ENCODE results near the gene PDCD2L.
A peak's percentile ranks its signal among the peaks of the same experiment; 100 is the strongest.
"Not testable (repeated sequence)": the region's sequence is repeated elsewhere in the genome, so short reads cannot be mapped to it uniquely, and the experiment has no call there.

Gene PDCD2L

DNA sequence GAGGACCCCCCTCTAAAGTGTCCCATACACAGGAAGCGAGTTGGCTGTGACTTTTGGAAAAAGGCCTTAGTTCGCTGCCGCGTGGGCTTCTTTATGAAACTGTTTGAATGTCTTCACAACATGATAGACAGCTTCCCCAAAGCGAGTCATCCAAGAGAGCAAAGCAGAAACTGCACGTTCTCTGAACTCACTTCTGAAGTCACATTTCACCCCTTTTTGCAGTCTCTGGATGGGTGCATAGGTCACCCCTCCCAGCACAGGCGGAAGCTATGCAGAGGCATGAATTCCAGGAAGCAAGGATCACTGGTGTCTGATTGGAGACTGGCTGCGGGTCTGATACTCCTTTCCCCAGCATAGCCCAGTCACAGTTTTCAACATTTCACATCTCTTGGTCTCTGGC lies 28.6 kb upstream of the PDCD2L start:
- DNase-seq: peak; percentile 14

DNA sequence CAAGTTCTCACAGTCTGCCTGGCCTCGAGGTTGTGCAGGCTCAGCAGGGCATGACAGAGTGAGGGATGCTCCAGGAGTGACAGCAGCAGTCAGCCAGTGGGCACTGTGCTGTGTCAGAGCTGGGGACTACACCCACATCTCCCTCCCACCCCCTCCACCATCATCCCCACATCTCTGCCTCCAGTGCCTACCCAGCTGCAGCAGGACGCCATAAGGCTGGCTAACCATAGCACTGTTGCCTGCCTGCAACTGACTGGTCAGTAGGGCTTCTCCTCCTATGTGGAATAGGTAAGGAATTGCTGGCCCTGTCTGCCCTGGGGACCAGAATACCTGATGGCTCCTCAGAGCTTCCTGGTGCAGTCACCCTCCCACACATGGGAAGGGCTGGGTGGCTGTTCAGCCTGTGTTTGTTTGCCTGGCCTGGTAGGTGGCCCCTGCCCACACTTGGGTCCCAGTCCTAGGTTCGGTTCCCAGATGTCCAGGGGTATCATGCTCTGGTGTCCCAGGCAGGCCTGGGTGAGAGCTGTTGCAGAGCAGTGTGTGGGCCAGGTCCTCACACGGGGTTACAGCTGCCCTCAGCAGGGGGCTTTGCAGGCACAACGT lies 23.5 kb upstream of the PDCD2L start:
- no peak for DNase-seq

DNA sequence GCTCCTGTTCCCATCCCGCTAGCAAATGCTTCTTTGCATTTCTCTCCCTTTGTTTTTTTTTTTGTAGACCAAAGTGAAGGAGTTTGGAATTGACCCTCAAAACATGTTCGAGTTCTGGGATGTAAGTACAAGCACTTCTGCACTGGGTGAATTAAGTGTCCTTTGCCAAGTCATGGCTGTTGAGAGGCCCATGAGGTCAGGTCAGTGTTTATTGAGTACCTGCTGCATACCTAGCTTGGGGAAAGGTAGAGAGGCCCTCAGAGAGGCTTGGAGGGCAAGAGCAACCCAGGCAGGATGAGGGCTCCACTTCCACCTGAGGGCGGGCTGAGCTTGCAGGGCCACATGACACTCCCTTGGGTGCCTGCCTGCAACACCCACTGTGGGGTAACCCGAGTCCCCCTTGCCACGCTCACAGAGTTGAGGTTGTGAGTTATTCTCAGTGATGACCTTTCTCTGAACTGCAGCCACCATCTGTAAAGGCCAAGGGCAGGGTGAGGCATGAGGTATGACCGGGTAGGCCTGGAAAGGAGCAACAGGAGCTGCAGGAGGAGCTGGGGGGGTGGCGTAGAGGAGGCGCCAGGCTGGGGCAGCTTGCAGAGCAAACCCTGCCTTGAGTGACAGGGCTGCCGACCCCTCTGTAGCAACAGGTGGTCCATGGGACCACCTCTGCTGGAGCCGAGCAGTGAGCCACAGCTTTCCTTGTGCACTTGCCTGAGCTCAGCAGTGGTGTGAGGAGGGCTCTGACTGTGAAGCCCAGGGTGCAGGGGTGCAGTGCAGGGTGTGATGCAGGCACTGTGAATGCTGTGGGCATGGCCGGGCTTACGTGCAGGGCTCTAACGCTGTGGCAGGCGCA lies 22.6 kb upstream of the PDCD2L start:
- no peak for DNase-seq

DNA sequence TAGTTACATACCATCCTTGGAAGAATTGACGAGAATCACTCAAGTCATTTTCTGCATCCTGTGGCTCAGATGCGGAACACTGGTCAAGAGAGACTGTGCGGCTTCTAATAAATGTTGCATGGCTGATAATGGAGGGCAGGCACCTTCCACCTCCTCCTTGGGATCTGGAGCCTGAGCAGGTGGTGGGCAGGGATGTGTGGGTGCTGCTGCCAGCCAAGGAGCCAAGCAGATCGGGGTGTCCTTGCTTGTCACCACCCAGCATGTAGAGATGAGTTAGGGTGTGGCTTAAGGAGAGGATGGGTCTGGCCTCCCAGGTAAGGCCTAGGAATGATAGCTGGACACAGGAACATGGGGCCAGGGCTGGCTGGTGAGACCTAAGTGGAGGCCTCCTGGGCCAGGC lies 21.7 kb upstream of the PDCD2L start:
- no peak for DNase-seq

DNA sequence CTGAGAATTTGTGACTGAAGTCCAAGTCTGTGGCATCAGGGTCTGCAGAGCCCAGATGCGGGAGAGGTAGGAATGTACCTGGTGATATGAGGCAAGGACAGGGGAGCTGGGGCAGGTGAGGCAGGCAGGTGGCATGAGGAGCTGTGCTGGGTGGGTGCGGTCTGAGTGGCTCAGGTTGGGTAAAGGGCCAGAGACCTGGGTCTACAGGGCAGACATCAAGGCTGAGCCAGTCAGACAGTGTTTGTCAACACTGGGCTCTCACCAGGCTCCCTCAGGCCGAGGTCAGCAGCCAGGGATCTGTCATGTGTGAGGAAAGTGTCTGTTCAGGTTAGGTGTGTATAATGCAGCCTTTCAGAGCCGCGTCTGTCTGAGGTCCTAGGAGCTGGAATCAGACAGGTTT lies 20.6 kb upstream of the PDCD2L start:
- DNase-seq: no peak

DNA sequence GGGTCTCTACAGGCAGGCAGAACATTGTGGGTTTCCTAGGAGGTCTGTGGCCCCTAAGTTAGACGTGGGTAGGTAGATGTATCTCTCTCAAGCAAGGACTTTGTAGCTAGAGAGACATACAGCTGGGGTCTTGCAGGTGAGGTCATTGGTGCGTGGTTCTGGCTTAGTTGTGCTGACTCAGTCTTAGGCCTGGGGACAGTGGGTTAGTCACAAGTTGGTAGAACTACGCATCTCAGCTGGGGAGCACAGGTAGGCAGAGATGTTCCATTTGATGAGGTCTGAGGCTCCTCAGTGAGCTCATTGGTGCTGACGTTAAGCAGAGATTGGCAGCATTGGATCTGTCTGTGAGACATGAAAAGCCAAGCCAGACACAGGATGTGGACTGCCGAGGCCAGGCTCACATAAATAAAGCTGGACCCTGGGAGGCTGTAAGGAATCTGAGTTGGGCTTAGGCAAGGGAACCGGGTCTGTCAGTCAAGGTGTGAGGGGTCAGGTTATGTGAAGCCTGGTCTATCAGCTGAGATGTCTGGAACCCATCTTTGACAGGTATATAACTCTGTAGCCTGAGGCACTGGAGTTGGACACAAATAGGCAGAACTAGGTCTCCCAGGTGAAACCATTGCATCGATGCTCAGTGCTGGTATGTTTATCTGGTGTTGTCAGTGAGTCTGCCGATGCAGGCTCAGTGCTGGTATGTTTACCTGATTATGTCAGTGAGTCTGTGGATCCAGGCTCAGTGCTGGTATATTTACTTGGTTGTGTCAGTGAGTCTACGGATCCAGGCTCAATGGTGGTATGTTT lies 17.4 kb upstream of the PDCD2L start:
- DNase-seq: no peak

DNA sequence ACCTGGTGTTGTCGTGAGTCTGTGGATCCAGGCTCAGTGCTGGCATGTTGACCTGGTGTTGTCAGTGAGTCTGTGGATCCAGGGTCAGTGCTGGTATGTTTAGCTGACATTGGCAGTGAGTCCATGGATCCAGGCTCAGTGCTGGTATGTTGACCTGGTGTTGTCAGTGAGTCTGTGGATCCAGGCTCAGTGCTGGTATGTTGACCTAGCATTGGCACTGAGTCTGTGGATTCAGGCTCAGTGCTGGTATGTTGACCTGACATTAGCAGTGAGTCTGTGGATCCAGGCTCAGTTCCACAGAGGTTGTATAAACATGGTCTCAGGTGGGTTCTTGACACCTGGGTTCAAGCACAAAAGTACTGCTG lies 16.8 kb upstream of the PDCD2L start:
- no peak for DNase-seq

DNA sequence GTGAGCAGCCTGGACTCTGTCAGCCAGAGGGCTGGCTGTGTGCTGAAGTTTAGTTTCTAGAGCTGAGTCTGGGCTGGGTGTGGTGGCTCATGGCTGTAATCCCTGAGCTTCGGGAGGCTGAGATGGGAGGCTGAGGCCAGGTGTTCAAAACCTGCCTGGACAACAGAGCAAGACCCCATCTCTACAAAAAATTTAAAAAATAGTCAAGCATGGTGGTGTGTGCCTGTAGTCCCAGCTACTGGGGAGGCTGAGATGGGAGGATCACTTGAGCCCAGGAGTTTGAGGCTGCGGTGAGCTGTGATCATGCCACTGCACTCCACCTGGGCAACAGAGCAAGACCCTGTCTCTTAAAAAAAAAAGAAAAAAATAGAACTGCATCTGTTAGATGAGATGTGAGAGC lies 15.5 kb upstream of the PDCD2L start:
- DNase-seq: not testable (repeated sequence)

DNA sequence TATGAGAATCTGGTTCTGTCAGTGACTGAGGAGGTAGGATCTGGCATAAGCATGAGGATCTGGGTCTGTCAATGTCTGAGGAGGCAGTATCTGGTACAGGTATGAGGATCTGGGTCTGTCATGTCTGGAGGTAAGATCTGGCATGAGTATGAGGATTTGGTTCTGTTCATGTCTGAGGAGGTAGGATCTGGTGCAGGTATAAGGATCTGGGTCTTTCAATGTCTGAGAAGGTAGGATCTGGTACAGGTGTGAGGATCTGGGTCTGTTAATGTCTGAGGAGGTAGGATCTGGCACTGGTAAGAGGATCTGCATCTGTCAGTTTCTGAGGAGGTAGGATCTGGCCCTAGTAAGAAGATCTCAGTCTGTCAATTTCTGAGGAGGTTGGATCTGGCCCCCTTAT lies 12.4 kb upstream of the PDCD2L start:
- no peak for DNase-seq

DNA sequence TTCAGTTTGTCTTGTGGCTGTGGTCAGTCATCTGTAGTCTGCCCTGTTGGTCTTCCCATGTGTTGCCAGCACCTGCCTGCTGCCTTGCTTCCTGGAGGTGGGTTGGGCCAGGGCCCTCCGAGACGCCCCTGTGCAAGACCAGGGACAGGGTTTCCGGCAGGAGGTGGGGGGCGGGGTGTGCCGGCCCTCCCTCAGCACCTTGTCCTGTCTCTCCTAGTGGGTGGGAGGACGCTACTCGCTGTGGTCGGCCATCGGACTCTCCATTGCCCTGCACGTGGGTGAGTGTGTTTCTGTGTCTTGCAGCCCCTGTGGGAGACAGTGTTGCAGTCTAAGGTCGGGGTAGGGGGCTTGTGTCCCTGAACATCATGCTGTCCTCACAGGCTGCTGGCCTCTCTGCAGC lies 11.2 kb upstream of the PDCD2L start:
- no peak for DNase-seq

DNA sequence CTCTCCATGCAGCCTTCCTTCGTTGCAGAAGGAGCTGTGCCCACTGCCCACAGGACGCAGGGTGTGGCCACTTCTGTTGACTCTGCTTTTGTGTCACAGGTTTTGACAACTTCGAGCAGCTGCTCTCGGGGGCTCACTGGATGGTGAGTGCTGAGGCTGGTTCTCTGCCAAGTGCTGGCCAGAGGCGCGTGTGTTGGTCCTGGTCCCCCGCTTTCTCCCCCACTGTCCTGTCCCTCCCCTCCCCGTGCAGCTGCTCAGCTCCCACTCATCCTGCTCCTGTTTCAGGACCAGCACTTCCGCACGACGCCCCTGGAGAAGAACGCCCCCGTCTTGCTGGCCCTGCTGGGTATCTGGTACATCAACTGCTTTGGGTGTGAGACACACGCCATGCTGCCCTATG lies 10.6 kb upstream of the PDCD2L start:
- DNase-seq: no peak

DNA sequence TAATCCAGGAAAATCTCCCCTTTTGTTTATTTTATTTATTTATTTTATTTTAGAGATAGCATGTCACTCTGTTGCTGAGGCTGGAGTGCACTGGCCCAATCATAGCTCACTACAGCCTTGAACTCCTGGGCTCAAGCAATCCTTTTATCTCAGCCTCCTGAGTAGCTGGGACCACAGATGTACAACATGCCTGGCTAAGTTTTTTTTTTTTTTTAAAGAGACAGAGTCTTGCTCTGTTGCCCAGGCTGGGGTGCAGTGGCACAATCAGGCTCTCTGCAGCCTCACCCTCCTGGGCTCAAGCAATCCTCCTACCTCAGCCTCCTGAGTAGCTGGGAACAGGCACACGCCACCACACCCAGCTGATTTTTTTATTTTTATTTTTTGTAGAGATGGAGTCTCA lies 6.3 kb upstream of the PDCD2L start:
- DNase-seq: no peak

DNA sequence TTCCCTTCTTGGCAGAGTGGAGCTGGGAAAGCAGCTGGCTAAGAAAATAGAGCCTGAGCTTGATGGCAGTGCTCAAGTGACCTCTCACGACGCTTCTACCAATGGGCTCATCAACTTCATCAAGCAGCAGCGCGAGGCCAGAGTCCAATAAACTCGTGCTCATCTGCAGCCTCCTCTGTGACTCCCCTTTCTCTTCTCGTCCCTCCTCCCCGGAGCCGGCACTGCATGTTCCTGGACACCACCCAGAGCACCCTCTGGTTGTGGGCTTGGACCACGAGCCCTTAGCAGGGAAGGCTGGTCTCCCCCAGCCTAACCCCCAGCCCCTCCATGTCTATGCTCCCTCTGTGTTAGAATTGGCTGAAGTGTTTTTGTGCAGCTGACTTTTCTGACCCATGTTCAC lies 4.3 kb upstream of the PDCD2L start:
- no peak for DNase-seq

DNA sequence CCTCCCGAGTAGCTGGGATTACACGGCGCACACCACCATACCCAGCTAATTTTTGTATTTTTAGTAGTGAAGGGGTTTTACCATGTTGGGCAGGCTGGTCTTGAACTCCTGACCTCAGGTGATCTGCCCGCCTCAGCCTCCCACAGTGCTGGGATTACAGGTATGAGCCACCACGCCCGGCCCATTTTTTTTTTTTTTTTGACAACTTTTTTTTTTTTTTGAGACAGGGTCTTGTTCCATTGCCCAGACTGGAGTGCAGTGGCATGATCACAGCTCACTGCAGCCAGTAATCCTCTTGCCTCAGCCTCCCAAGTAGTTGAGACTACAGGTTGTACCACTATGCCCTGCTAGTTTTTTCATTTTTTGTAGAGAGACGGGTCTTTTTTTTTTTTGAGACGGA lies 3.4 kb upstream of the PDCD2L start:
- not testable (repeated sequence) for DNase-seq

DNA sequence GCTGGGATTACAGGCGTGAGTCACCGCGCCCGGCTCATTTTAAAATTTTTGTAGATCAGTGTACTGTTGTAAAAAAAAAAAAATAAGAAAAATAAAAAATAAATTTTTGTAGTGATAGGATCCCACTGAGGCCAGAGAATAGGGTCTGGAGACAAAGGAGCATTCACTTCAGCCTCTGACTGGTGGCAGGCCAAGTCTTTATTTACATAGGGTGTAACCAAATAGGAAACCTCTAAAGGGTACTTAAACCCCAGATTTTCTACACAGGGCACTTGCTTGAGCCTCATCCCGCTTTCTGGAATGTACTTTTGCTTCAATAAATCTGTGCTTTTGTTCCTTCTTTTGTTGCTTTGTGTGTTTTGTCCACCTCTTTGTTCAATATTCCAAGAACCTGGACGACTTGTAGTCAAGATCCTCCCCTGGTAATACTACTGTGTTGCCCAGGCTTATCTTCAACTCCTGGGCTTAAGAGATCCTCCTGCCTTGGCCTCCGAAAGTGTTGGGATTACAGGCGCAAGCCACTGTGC lies 2.1 kb upstream of the PDCD2L start:
- no peak for DNase-seq

DNA sequence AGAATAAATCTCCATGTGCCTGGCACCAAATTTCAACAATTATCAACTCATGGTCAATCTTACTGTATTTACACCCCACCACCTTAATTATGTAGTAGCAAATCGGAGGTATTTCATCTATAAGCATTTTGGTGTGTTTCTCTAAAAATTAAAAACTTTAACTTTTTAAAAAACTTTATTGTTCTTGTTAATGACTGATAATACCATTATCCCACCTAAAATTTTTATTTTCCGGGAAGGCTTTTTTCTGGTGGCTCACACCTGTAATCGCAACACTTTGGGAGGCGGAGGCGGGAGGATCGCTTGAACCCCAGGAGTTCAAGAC lies 453 bp upstream of the PDCD2L start:
- no peak for DNase-seq

DNA sequence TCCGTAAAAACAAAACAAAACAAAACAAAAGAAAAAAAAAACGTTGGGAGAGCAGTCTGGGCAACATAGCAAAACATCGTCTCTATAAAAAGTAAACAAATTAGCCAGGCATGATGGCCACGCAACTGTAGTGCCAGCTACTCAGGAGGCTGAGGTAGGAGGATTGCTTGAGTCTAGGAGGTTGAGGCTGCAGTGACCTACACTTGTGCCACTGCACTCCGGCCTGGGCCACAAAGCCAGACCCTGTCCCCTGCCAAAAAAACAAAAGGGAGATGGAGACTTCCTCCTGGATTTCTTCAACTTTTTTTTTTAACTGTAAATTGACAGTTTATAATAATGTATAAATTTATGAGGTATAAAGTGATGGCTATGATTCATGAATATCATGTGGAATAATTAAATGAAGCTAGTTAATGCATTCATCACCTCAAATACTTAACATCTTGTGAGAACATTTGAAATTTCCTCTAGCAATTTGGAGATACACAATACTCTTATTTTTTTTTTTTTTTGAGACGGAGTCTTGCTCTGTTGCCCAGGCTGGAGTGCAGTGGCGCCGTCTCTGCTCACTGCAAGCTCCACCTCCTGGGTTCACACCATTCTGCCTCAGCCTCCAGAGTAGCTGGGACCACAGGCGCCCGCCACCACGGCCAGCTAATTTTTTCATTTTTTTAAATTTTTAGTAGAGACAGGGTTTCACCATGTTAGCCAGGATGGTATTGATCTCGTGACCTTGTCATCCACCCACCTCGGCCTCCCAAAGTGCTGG lies 1.9 kb downstream of the PDCD2L start:
- no peak for DNase-seq

DNA sequence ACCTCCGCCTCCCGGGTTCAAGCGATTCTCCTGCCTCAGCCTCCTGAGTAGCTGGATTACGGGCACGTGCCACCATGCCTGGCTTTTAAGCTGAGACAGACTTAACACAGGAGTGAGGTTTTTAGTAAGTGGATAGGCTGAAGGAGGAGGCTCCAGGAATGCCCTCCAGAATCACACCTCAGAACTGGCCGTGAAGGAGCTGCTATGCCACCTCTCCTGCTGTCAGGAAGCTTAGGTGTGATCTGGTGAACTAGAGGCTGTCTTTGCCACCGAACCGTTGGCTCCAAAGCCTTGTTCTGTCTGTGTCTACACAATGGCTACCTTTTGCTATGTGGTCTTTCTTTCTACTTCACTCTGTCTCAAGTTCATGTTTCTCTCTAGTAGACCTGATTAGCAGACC lies 4.2 kb downstream of the PDCD2L start:
- DNase-seq: no peak

DNA sequence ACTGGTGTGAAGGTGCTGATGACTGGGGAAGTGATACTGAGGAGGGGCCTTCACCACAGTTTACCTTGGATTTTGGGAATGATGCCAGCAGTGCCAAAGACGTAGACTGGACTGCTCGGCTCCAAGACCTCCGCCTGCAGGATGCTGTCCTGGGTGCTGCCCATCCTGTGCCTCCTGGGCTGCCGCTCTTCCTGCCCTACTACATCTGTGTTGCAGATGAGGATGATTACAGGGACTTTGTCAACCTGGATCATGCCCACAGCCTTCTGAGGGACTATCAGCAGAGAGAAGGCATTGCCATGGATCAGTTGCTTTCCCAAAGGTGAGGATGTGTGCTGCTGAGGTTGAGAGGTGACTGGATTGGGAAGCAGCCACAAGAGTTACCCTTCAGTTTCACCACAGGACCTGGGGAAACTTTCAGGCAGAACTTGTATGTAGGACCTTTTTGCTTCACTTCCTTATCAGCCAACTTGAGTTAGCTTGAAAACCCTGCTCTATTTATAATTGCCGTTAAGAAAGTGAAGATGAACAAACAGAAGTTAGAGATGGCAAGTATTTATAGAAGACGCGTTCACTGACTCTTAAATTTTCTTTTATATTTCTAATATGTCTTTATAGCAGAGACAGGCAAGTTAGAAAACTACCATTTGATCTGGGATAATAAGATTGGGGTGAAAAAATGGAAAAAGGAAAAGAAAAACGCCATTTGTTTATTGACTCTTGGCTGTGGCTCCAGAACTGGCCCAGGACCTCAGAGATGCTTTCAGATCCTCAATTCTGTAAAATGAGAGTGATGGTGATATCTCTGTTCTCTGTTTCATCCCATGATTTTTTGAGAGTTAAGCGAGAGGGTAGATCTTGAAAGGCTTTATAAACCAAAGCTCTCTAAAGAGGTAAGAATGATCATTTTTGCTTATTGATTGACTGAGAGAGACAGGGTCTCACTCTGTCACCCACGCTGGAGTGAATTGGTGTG lies 5.3 kb downstream of the PDCD2L start:
- DNase-seq: no peak

DNA sequence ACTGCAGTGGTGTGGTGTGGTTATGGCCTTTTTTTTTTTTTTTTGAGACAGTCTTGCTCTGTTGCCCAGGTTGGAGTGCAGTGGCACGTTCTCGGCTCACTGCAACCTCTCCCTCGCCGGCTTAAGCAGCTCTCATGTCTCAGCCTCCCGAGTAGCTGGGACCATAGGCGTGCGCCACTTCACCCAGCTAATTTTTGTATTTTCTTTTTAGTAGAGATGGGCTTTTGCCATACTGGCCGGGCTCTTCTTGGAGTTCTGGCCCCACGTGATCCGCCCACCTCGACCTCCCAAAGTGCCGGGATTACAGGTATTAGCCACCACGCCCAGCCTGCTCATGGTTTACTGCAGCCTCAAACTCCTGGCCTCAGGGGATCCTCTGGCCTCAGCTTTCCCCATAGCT lies 7.0 kb downstream of the PDCD2L start:
- DNase-seq: no peak

DNA sequence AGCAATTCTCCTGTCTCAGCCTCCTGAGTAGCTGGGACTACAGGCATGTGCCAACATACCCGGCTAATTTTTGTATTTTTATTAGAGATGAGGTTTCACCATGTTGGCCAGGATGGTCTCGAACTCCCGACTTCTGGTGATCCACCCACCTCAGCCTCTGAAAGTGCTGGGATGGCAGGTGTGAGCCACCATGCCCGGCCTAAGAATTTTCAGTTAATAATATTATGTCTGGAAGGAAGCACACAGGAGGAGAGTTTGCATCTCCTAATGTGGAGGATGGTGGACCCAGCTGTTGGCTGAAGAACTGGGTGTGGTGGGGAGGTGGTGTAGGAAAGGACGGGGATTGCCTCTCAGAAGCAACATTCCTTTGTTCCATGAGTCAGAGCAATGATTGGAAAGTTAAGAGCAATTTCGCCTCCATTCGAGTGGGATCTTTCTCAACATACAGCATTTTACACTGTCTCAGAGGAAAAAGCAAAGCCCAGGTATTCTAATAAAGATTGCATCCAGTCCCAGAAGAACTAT lies 11.9 kb downstream of the PDCD2L start:
- no peak for DNase-seq

DNA sequence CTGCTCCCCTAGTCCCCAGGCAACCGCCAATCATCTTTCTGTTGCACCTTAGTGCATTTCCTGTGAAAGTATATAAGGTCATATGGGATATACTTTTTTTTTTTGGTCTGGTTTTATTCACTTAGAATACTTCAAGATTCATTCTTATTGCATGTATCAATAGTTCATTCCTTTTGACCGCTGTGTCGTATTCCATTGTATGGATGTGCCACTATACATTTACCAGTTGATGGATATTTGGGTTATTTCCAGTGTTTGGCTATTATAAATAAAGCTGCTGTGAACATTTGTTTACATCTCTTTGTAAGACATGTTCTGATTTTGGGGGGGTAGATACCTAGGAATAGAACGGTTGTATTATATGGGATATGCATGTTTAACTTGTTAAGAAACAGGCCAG lies 14.1 kb downstream of the PDCD2L start:
- no peak for DNase-seq
